Right hindlimb (tissue), 1 donor: ENCODE data around the gene RAB11FIP3.

ENCODE experiments used
- DNase-seq: peaks from one replicate; pipeline ENCODE4 v3.0.0-alpha.2; 2018

Gene RAB11FIP3

GRCh38 chr16:535446-536405, 110.3 kb downstream of the RAB11FIP3 start:
- DNase-seq = no peak

- DNase-seq = no peak
Measured at GRCh38 chr16:536746-537145, 111.3 kb downstream of the RAB11FIP3 start.

- no peak for DNase-seq
Measured at GRCh38 chr16:537415-538335, 112.2 kb downstream of the RAB11FIP3 start.

GRCh38 chr16:539901-540530, 114.6 kb downstream of the RAB11FIP3 start:
- no peak for DNase-seq

GRCh38 chr16:540645-541340, 115.3 kb downstream of the RAB11FIP3 start:
- no peak for DNase-seq

- DNase-seq = no peak
Measured at GRCh38 chr16:543301-544164, 118.1 kb downstream of the RAB11FIP3 start.

GRCh38 chr16:544517-544916, 119.1 kb downstream of the RAB11FIP3 start:
- DNase-seq = no peak

GRCh38 chr16:546909-547770, 121.7 kb downstream of the RAB11FIP3 start:
- DNase-seq = peak; percentile 62

GRCh38 chr16:548586-548985, 123.1 kb downstream of the RAB11FIP3 start:
- DNase-seq = no peak

- DNase-seq = no peak
Measured at GRCh38 chr16:549544-550263, 124.3 kb downstream of the RAB11FIP3 start.

GRCh38 chr16:551210-551609, 125.8 kb downstream of the RAB11FIP3 start:
- DNase-seq = no peak

- DNase-seq = no peak
Measured at GRCh38 chr16:552171-552570, 126.7 kb downstream of the RAB11FIP3 start.

GRCh38 chr16:553601-554296, 128.3 kb downstream of the RAB11FIP3 start:
- no peak for DNase-seq

- DNase-seq = no peak
Measured at GRCh38 chr16:554297-554621, 128.8 kb downstream of the RAB11FIP3 start.

- DNase-seq = no peak
Measured at GRCh38 chr16:554640-555365, 129.4 kb downstream of the RAB11FIP3 start.

- no peak for DNase-seq
Measured at GRCh38 chr16:555528-556473, 130.4 kb downstream of the RAB11FIP3 start.

- no peak for DNase-seq
Measured at GRCh38 chr16:556474-557173, 131.2 kb downstream of the RAB11FIP3 start.
